Peyer's patch (tissue), 4 donors: ENCODE results near the gene CERS3.

Experiments
- CTCF ChIP-seq, 6 experiments: fragments of 450-650 bp in 4 of 6; fragments of 200-600 bp in 2 of 6; sonication (generic) in 1 of 6; IDR thresholded peaks; one replicate each; pipeline ENCODE4 v1.5.1; 2017 to 2019; ENCODE audit warnings: antibody characterized with exemption in 6 of 6, mild to moderate bottlenecking in 3 of 6, moderate library complexity in 1 of 6
- POLR2A ChIP-seq, 2 donors: fragments of 450-650 bp; IDR thresholded peaks; one replicate each; pipeline ENCODE4 v1.5.1; 2017; ENCODE audit warnings: antibody characterized with exemption in 2 of 2, mild to moderate bottlenecking in 2 of 2, moderate library complexity in 2 of 2

DNA sequence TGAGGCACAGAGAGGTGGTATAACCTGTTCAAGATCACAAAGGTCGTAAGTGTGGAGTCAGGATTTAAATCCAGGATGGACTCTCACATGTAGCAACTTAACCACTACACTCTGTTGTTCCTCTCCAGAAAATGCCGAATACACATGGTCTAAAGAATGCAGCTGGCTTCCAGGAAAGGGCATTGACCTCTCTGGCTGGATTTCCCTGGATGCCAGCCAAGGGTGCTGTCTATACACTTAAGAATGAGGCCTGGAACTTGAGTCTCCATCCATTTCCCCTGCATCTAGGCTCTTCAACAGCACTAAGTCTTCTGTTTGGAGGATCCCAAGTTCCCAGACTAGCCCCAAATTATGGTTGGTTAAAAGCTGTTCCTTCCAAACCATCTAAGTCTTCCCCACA lies 60.5 kb downstream of the CERS3 start:
- no peak for TF ChIP-seq CTCF (IDR thresholded peaks at IDR 0.05)
- TF ChIP-seq POLR2A (IDR thresholded peaks at IDR 0.05), result no peak
